GM20000 (cell line): ENCODE measurements around the gene SEMA3A.

Experiments
- DNase-seq: peaks from one replicate; pipeline ENCODE4 v3.0.0; 2012; ENCODE audit warnings: low spot score
- TF ChIP-seq, protein P1 (sequence below): IDR thresholded peaks from 2 replicates; pipeline ENCODE4 v1.5.1; 2012; ENCODE audit warnings: mild to moderate bottlenecking, control low read depth; ENCODE audit errors: extremely low read depth, missing control alignments

Gene SEMA3A

GRCh38 chr7:83996879-83997278, 197.7 kb downstream of the SEMA3A start:
- TF ChIP-seq, protein P1, sequence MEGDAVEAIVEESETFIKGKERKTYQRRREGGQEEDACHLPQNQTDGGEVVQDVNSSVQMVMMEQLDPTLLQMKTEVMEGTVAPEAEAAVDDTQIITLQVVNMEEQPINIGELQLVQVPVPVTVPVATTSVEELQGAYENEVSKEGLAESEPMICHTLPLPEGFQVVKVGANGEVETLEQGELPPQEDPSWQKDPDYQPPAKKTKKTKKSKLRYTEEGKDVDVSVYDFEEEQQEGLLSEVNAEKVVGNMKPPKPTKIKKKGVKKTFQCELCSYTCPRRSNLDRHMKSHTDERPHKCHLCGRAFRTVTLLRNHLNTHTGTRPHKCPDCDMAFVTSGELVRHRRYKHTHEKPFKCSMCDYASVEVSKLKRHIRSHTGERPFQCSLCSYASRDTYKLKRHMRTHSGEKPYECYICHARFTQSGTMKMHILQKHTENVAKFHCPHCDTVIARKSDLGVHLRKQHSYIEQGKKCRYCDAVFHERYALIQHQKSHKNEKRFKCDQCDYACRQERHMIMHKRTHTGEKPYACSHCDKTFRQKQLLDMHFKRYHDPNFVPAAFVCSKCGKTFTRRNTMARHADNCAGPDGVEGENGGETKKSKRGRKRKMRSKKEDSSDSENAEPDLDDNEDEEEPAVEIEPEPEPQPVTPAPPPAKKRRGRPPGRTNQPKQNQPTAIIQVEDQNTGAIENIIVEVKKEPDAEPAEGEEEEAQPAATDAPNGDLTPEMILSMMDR: no peak
- DNase-seq: no peak

DNA sequence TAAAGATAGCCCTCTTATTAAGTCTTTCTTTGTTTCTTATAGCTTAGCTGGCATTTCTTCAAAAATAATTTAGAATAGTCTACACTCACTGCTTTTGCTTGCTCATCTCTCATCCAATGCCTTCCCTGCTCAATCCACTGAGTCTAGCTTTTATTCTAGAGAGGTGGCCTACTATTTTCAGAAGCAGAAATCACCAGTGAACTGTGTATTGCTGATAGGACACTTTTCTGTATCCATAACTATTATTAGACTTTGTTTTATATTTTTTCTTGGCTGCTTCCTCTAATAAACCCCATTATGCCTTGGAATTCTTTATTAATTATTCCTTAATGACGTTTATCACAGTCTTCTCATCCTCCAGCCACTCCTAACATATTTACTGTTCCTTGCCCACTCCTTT, 206.8 kb downstream of the SEMA3A start:
- TF ChIP-seq, protein P1: no peak
- no peak for DNase-seq

DNA sequence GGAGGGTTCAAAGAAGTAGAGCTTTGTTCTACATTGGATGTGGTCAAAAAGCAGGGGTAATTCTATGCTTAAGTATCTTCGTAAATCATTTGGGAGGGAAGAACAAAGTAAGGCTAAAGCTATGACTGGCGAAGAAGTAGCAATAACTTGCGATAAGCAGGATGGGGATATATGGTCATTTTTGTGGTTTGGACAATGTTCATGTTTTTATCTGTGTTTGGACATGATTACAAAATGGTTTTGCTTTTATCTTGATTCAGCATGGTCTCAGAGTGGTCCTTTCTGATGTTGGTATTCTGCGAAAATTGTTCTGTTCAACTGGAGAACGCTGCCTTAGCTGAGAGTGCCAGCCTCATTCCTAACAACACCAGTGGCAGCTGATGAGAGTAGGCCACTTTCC, 208.8 kb downstream of the SEMA3A start:
- DNase-seq: no peak
- TF ChIP-seq, protein P1: no peak

- TF ChIP-seq, protein P1: no peak
- DNase-seq: no peak
Observed at GRCh38 chr7:83984591-83984990, 210.0 kb downstream of the SEMA3A start.

DNA sequence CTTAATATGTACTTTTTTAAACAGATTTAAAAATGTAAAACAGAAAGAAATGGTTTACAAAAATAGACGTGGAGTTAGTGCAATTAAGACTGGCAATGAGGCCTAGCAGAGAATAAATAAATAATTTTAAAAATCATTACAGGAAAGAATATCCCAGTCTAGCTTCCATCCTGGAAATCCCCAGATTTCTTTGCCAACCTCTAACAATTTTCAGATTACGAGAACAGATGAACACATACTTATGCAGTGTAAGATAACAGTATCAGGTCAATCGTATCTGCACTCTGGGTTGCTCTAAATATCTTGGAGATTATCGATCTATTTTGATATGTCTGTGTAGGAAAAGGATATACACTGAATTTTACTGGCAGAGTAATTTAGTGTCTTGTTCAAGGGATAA, 210.5 kb downstream of the SEMA3A start:
- DNase-seq: no peak
- TF ChIP-seq, protein P1: no peak

DNA sequence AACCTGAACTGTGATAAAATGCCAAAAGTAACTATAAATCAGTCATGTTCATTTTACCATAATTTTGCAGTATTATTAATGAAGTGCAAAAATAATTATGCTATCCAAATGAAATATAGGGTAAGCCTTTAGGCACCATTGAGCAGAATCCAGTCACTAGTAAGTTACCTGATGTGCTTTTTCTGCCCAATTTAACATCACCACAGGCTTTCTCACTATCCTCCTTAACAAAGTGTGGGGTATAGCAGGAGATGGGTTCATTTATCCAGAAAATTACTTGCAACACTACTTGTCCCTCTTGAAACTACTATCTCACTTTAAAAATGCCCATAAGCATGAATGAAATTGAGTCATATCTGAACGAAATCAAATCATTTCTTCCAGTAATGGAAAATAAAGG, 211.0 kb downstream of the SEMA3A start:
- DNase-seq: no peak
- TF ChIP-seq, protein P1: no peak

DNA sequence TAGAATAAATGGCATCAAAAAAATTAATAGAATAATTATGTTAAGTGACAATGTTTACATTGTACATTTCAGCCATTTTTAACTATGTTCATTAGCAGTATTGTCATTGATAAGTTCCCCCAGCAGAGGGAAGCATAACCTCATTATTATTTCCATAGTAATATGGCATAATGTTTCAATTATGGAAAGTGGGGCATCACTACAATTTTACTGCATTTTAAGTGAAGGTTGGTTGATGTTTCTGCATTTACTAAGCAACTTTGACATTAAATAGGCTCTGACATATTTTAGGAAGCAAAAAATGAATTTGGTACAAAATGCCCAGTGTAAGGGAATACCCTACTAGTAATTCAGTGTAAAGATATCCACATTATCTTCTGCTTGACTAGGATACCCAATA, 218.3 kb downstream of the SEMA3A start:
- TF ChIP-seq, protein P1: peak; percentile 19
- DNase-seq: peak; percentile 15
